B cell (primary cell): ENCODE data around the gene ARMC12.

Experiments used
- CTCF ChIP-seq: fragments of 200-600 bp; IDR thresholded peaks from one replicate; pipeline ENCODE4 v1.8.0; 2022; ENCODE audit warnings: antibody characterized with exemption, mild to moderate bottlenecking
- EZH2 ChIP-seq: IDR thresholded peaks from 2 replicates; pipeline ENCODE4 v1.6.1; 2012; ENCODE audit warnings: borderline replicate concordance, low read depth, mild to moderate bottlenecking, moderate library complexity, low read length; ENCODE audit not compliant: insufficient read depth, poor library complexity, severe bottlenecking

GRCh38 chr6:35781290-35781689, 44.5 kb downstream of the ARMC12 start:
- no peak for TF ChIP-seq EZH2
- no peak for TF ChIP-seq CTCF
